ENCODE measurements around the gene OR5M11. TPM values are rescaled to one million over a fixed set of nuclear protein-coding genes. Genes with fewer than 3 reads are reported as not detected.

OR5M11 gene
- total RNA-seq, 1 experiment from 2014 or later = not detected

- H3K4me3 Mint-ChIP-seq (ENCODE audit: low read depth, unreplicated experiment) = no peak overlapping the region
- no peak overlapping the region for H3K27ac Mint-ChIP-seq (ENCODE audit: unreplicated experiment)
- H3K27me3 Mint-ChIP-seq (ENCODE audit: unreplicated experiment) = no peaks in the 10 kb centered on the region
- H3K4me1 Mint-ChIP-seq (ENCODE audit: low read depth, unreplicated experiment) = no peaks in the 10 kb centered on the region
- BruUV-seq (replicated peaks) = no TSS peak
- CTCF ChIA-PET = interaction anchor here (0.7 kb wide), 1 partner anchor 728 kb away, joined by 5 read pairs; no protein-coding TSS in a partner anchor
- intact Hi-C loops (cut with micrococcal nuclease; ENCODE audit: unreplicated experiment) = loop anchor here (1.0 to 5.0 kb wide), 2 partner anchors 261 to 580 kb away; no protein-coding TSS in a partner anchor
- peaks cover 3% of the 10 kb centered on the region for H3K9me3 Mint-ChIP-seq (ENCODE audit: low read depth, unreplicated experiment)
- H3K36me3 Mint-ChIP-seq (ENCODE audit: insufficient read depth, unreplicated experiment) = no peaks in the 10 kb centered on the region
- DNase-seq = peak; percentile 10
- TF ChIP-seq CTCF (IDR thresholded peaks at IDR 0.05; ENCODE audit: unreplicated experiment) = no peak
These were observed 21.0 kb downstream of the OR5M11 start for GRCh38 chr11:56522008-56522407.

DNA sequence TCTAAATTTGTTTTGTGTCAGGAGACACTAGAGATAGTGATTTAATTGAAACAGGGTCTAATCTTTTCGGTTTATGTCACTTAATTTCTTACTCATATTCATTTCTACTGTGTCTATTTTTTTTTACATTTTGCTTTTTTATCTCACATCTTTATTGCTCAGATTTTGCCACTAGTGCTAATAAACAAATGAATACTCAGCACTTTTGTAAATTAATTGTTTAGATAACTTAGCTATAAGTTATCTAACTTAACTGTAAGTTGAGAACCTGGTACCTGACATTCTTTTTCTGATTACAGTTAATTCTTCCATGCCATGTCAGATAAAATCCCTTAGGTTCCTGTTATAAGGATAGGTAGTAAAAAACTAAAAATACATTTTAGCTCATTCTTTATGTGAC lies 29.8 kb downstream of the OR5M11 start:
- CTCF ChIA-PET = no interaction called here
- DNase-seq = no peak
- no peak for TF ChIP-seq CTCF (IDR thresholded peaks at IDR 0.05; ENCODE audit: unreplicated experiment)
- peaks cover 8% of the 10 kb centered on the region for H3K9me3 Mint-ChIP-seq (ENCODE audit: low read depth, unreplicated experiment)
- no peak overlapping the region for H3K4me3 Mint-ChIP-seq (ENCODE audit: low read depth, unreplicated experiment)
- H3K36me3 Mint-ChIP-seq (ENCODE audit: insufficient read depth, unreplicated experiment) = no peaks in the 10 kb centered on the region
- no peaks in the 10 kb centered on the region for H3K27me3 Mint-ChIP-seq (ENCODE audit: unreplicated experiment)
- intact Hi-C loops (cut with micrococcal nuclease; ENCODE audit: unreplicated experiment) = no loop called here
- no peak overlapping the region for H3K27ac Mint-ChIP-seq (ENCODE audit: unreplicated experiment)
- H3K4me1 Mint-ChIP-seq (ENCODE audit: low read depth, unreplicated experiment) = no peaks in the 10 kb centered on the region
- no TSS peak for BruUV-seq (replicated peaks)

DNA sequence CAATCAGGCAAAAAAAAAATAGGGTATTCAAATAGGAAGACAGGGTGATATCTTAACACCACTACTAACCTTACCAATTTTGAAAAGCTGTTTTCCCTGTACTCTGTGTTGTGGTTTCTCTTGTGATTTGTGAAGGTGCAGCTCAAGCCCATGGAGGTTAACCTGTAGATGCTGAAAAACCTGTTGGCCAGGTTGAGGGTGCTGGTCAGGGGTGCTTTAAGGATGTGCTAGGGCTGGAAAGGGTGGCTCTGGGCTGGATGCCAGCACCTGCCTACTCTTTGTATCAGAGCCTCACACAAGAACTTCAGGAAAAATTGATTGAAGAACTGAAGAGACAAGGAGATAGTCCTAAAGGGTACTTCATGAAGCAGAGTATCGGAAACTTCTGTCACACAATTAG lies 33.6 kb downstream of the OR5M11 start:
- intact Hi-C loops (cut with micrococcal nuclease; ENCODE audit: unreplicated experiment) = no loop called here
- Mint-ChIP-seq H3K27ac (ENCODE audit: unreplicated experiment) (no peak overlapping the region), H3K4me1 (ENCODE audit: low read depth, unreplicated experiment) (no peaks in the 10 kb centered on the region), H3K9me3 (ENCODE audit: low read depth, unreplicated experiment) (peaks cover 8% of the 10 kb centered on the region), H3K27me3 (ENCODE audit: unreplicated experiment) (no peaks in the 10 kb centered on the region), H3K36me3 (ENCODE audit: insufficient read depth, unreplicated experiment) (no peaks in the 10 kb centered on the region), H3K4me3 (ENCODE audit: low read depth, unreplicated experiment) (no peak overlapping the region)
- BruUV-seq (replicated peaks) = no TSS peak
- DNase-seq = peak; percentile 17
- CTCF ChIA-PET = no interaction called here
- TF ChIP-seq CTCF (IDR thresholded peaks at IDR 0.05; ENCODE audit: unreplicated experiment) = no peak

DNA sequence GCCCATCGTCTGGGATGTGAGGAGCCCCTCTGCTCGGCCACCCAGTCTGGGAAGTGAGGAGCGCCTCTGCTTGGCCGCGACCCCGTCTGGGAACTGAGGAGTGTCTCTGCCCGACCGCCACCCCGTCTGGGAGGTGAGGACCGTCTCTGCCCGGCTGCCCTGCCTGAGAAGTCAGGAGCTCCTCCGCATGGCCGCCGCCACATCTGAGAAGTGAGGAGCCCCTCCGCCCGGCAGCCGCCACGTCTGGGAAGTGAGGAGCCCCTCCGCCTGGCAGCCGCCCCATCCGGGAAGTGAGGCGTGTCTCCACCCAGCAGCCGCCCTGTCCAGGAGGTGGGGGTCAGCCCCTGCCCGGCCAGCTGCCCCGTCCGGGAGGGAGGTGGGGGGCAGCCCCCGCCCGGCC lies 46.0 kb downstream of the OR5M11 start:
- Mint-ChIP-seq H3K36me3 (ENCODE audit: insufficient read depth, unreplicated experiment) (no peaks in the 10 kb centered on the region), H3K9me3 (ENCODE audit: low read depth, unreplicated experiment) (peaks cover 10% of the 10 kb centered on the region), H3K4me1 (ENCODE audit: low read depth, unreplicated experiment) (no peaks in the 10 kb centered on the region), H3K4me3 (ENCODE audit: low read depth, unreplicated experiment) (no peak overlapping the region), H3K27me3 (ENCODE audit: unreplicated experiment) (no peaks in the 10 kb centered on the region), H3K27ac (ENCODE audit: unreplicated experiment) (no peak overlapping the region)
- CTCF ChIA-PET = no interaction called here
- DNase-seq = no peak
- no TSS peak for BruUV-seq (replicated peaks)
- no peak for TF ChIP-seq CTCF (IDR thresholded peaks at IDR 0.05; ENCODE audit: unreplicated experiment)
- intact Hi-C loops (cut with micrococcal nuclease; ENCODE audit: unreplicated experiment) = no loop called here

All from Calu3 (cell line).